Sigmoid colon (tissue), 7 donors: ENCODE results near the gene LMF2. TPM values are rescaled to one million over a fixed set of nuclear protein-coding genes. Genes with fewer than 3 reads are reported as not detected.

Source experiments
- DNase-seq: peaks from one replicate; pipeline ENCODE4 v3.0.0-alpha.2; 2019
- H3K27ac ChIP-seq, 4 donors: fragments of 200-600 bp; sonication (generic); one replicate each; pipeline ENCODE4 v1.5.1; 2016 to 2019; ENCODE audit warnings: mild to moderate bottlenecking in 1 of 4
- H3K27me3 ChIP-seq, 3 donors: fragments of 200-600 bp; sonication (generic); one replicate each; pipeline ENCODE4 v1.5.1; 2019; ENCODE audit warnings: mild to moderate bottlenecking in 1 of 3
- H3K36me3 ChIP-seq, 4 donors: fragments of 200-600 bp; sonication (generic); one replicate each; pipeline ENCODE4 v1.5.1; 2016 to 2019
- H3K4me1 ChIP-seq, 4 donors: fragments of 200-600 bp; sonication (generic); one replicate each; pipeline ENCODE4 v1.5.1; 2017 to 2019
- H3K4me3 ChIP-seq, 4 donors: fragments of 200-600 bp; sonication (generic); one replicate each; pipeline ENCODE4 v1.5.1; 2017 to 2019; ENCODE audit warnings: mild to moderate bottlenecking in 2 of 4, moderate library complexity in 1 of 4
- H3K9me3 ChIP-seq, 4 donors: fragments of 200-600 bp in 3 of 4; sonication (generic) in 3 of 4; one replicate each; pipeline versions ENCODE4 v1.5.1 to v1.6.1; 2013 to 2019
- CTCF ChIP-seq, 4 experiments: fragments of 450-650 bp in 3 of 4; fragments of 200-600 bp in 1 of 4; IDR thresholded peaks; one replicate each; pipeline ENCODE4 v1.5.1; 2016 to 2019; ENCODE audit warnings: antibody characterized with exemption in 4 of 4, mild to moderate bottlenecking in 3 of 4, moderate library complexity in 2 of 4
- EP300 ChIP-seq, 4 donors: sonication (generic); formaldehyde crosslinking; IDR thresholded peaks; one replicate each; pipeline ENCODE4 v1.6.1; 2017; ENCODE audit warnings: antibody characterized with exemption in 4 of 4
- POLR2A ChIP-seq, 2 donors: fragments of 450-650 bp; IDR thresholded peaks; one replicate each; pipeline ENCODE4 v1.6.1; 2016; ENCODE audit warnings: antibody characterized with exemption in 2 of 2, mild to moderate bottlenecking in 2 of 2, moderate library complexity in 2 of 2
- POLR2AphosphoS5 ChIP-seq, 4 donors: sonication (generic); formaldehyde crosslinking; IDR thresholded peaks; one replicate each; pipeline ENCODE4 v1.6.1; 2017; ENCODE audit warnings: antibody characterized with exemption in 4 of 4
- WGBS, 2 donors: extraction: QIAGEN DNeasy Blood & Tissue Kit; methylation state at CpG; one replicate each; pipeline ENCODE4 v1.1.7; 2013; 5-methylcytosine and 5-hydroxymethylcytosine counted together
- intact Hi-C: fragments of 100-400 bp; cut with DNase I; formaldehyde crosslinking; loops from one replicate; pipeline ENCODE4 v1.15.1; 2023
- polyA plus RNA-seq, 3 donors: library from polyadenylated mRNA; stranded (reverse); fragments of 200-250 nt; gene quantifications; one replicate each; pipeline ENCODE4 v1.2.3, GENCODE V29; 2013
- total RNA-seq, 4 donors: library from RNA; depleted of rRNA; stranded (reverse); fragments of >200 nt; gene quantifications; one replicate each; pipeline ENCODE4 v1.1.0, GENCODE V29; 2016
- donor health status: healthy with polysubstance abuse.
- donor health status: Bipolar disorder and iron deficiency.
- donor health status: healthy.

Gene LMF2
- total and polyA plus RNA-seq, 7 donors = 7.2 to 61.1 (median 41.4) TPM

GRCh38 chr22:50508897-50509296, 1.4 kb upstream of the LMF2 start:
- peaks cover 0 to 39% (median 24%) of the 10 kb centered on the region in 4 donors for H3K4me1 ChIP-seq
- peaks cover 13 to 22% (median 17%) of the 10 kb centered on the region in 4 donors for H3K36me3 ChIP-seq
- TF ChIP-seq POLR2A (IDR thresholded peaks at IDR 0.05) (no peak), POLR2AphosphoS5 (IDR thresholded peaks at IDR 0.05) (no peak), CTCF (IDR thresholded peaks at IDR 0.05) (no peak), EP300 (IDR thresholded peaks at IDR 0.05) (no peak)
- peak overlapping the region in 3 of 4 donors; percentile 83 to 90 (median 88) for H3K4me3 ChIP-seq
- 4 to 12% methylated on average over 3 of the region's 3 CpGs for WGBS, 2 donors
- H3K9me3 ChIP-seq = no peaks in the 10 kb centered on the region
- H3K27ac ChIP-seq = peak overlapping the region; percentile 89 to 98 (median 94)
- intact Hi-C loops = loop anchor here (2.0 to 5.0 kb wide), 4 partner anchors 16 to 267 kb away; partner anchors contain the start of genes SCO2 and SYCE3
- H3K27me3 ChIP-seq = no peaks in the 10 kb centered on the region
- DNase-seq = no peak

- intact Hi-C loops = loop anchor here (2.0 to 5.0 kb wide), 5 partner anchors 17 to 266 kb away; partner anchors contain the start of genes SBF1, SCO2 and SYCE3
- 0 to 1% methylated on average over 75 to 76 of the region's 76 CpGs for WGBS, 2 donors
- H3K4me3 ChIP-seq = peak within 1 kb of the TSS; percentile 83 to 97 (median 96)
- peak; percentile 98 for DNase-seq
- no peaks in the 10 kb centered on the region for H3K27me3 ChIP-seq
- H3K36me3 ChIP-seq = peaks cover 13 to 27% (median 22%) of the 10 kb centered on the region in 4 donors
- TF ChIP-seq EP300 (IDR thresholded peaks at IDR 0.05) (no peak), POLR2AphosphoS5 (IDR thresholded peaks at IDR 0.05) (peak; percentile 94 to 96 (median 95)), CTCF (IDR thresholded peaks at IDR 0.05) (no peak), POLR2A (IDR thresholded peaks at IDR 0.05) (peak; percentile 41 to 70)
- peak within 1 kb of the TSS; percentile 91 to 98 (median 94) for H3K27ac ChIP-seq
- no peaks in the 10 kb centered on the region for H3K9me3 ChIP-seq
- H3K4me1 ChIP-seq = peaks cover 0 to 39% (median 24%) of the 10 kb centered on the region in 4 donors
These were observed 736 bp upstream of the LMF2 start, which contains the start of gene NCAPH2 for GRCh38 chr22:50507991-50508884. Gene NCAPH2, plus strand, starts transcription at chr22:50508224. Its CDS starts 114 bp downstream, at chr22:50508338.

- peak overlapping the region; percentile 67 to 97 (median 96) for H3K4me3 ChIP-seq
- TF ChIP-seq POLR2AphosphoS5 (IDR thresholded peaks at IDR 0.05) = no peak
- no peak for TF ChIP-seq EP300 (IDR thresholded peaks at IDR 0.05)
- TF ChIP-seq POLR2A (IDR thresholded peaks at IDR 0.05) = no peak
- TF ChIP-seq CTCF (IDR thresholded peaks at IDR 0.05) = no peak
- 33 to 42% methylated on average over 21 of the region's 21 CpGs for WGBS, 2 donors
- H3K9me3 ChIP-seq = no peaks in the 10 kb centered on the region
- peaks cover 20 to 36% (median 29%) of the 10 kb centered on the region in 4 donors for H3K36me3 ChIP-seq
- H3K4me1 ChIP-seq = peaks cover 0 to 39% (median 24%) of the 10 kb centered on the region in 4 donors
- peak overlapping the region; percentile 88 to 94 (median 90) for H3K27ac ChIP-seq
- peak; percentile 82 for DNase-seq
- intact Hi-C loops = loop anchor here (2.0 to 5.0 kb wide), 3 partner anchors 32 to 265 kb away; partner anchors contain the start of gene SBF1
- H3K27me3 ChIP-seq = no peaks in the 10 kb centered on the region
These were observed 686 bp downstream of the LMF2 start for GRCh38 chr22:50506611-50507420.

- no peak overlapping the region for H3K27ac ChIP-seq
- peaks cover 20 to 36% (median 29%) of the 10 kb centered on the region in 4 donors for H3K36me3 ChIP-seq
- peaks cover 0 to 39% (median 24%) of the 10 kb centered on the region in 4 donors for H3K4me1 ChIP-seq
- H3K27me3 ChIP-seq = no peaks in the 10 kb centered on the region
- H3K4me3 ChIP-seq = peak overlapping the region; percentile 67 to 97 (median 96)
- intact Hi-C loops = loop anchor here (2.0 to 5.0 kb wide), 3 partner anchors 31 to 264 kb away; partner anchors contain the start of gene SBF1
- TF ChIP-seq POLR2AphosphoS5 (IDR thresholded peaks at IDR 0.05) (no peak), CTCF (IDR thresholded peaks at IDR 0.05) (no peak), POLR2A (IDR thresholded peaks at IDR 0.05) (no peak), EP300 (IDR thresholded peaks at IDR 0.05) (no peak)
- WGBS, 2 donors = 92 to 94% methylated on average over 41 of the region's 41 CpGs
- DNase-seq = peak; percentile 66
- no peaks in the 10 kb centered on the region for H3K9me3 ChIP-seq
These were observed 1.5 kb downstream of the LMF2 start for GRCh38 chr22:50505776-50506610.
